HG03139 (cell line): ENCODE measurements around the gene ADGRB3.
"Not testable (repeated sequence)": the region's sequence is repeated elsewhere in the genome, so short reads cannot be mapped to it uniquely, and the experiment has no call there.

Experiments used
- ATAC-seq: cut with Tn5 transposase; IDR thresholded peaks from one replicate; pipeline ENCODE4 v1.9.1; 2021; ENCODE audit not compliant: unreplicated experiment

The ADGRB3 gene

DNA sequence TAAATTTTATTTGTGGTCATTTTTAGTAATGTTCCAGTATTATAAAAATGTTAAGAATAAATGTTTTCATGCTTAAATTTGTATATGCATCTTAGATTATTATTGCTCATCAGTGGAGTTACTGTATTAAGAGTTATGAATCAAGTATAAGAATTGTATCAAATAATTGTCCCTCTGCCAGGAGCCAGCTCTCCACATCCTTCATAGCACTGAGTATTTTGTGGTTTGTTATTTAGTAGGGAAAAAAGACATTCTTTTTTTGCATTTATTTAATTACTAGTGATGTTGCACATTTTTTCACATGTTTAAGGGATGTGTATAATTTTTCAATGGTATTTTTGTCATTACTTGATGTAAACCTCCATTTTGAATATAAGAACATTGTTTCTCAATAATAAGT, 102.0 kb downstream of the ADGRB3 start:
- ATAC-seq: no peak

DNA sequence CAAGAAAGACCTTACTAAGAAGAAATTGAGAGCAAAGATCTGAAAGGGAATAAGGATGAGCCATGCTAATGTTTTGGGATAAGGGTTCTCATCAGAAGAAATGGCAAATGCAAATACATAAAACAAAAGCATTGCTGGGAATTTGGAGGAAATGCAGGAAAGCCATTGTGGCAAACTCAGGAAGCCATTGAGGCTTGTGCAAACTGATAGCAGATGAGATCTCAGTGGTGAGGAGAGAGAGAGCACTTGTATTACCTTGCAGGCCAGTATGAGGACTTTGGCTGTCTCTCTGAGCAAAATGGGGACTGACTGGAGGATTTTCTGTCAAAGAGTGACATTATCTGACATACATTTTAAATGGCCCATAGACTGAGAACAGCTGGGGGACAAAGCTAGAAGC, 103.0 kb downstream of the ADGRB3 start:
- ATAC-seq: no peak

DNA sequence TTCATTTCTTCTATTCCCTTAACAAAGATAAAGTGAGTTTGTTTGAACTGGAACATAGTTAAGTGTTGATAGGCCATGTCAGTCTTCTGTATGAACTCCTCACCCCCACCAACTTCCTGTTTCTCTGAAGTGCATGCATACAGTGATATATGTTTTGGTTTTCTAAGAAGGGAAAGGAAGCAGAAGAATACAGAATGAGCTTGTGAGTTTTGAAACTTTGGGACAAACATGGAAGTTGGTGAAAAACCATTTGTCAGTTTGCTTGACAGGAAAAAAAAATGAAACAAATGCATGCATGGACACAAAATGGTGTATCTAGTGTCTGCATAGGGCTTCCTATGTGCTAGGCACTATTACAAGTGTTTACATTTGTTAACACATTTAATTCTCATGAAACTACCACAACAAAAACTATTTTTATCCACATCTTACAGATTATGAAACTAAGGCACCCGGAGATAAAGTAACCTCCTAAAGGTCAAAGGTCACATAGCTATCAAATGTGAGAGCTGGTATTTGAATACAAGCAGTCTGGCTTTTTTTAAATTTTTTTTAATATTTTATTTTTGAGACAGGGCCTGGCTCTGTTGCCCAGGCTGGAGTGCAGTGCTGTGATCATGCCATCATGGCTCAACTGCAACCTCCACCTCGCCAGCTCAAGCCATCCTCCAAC, 105.9 kb downstream of the ADGRB3 start:
- ATAC-seq: no peak

DNA sequence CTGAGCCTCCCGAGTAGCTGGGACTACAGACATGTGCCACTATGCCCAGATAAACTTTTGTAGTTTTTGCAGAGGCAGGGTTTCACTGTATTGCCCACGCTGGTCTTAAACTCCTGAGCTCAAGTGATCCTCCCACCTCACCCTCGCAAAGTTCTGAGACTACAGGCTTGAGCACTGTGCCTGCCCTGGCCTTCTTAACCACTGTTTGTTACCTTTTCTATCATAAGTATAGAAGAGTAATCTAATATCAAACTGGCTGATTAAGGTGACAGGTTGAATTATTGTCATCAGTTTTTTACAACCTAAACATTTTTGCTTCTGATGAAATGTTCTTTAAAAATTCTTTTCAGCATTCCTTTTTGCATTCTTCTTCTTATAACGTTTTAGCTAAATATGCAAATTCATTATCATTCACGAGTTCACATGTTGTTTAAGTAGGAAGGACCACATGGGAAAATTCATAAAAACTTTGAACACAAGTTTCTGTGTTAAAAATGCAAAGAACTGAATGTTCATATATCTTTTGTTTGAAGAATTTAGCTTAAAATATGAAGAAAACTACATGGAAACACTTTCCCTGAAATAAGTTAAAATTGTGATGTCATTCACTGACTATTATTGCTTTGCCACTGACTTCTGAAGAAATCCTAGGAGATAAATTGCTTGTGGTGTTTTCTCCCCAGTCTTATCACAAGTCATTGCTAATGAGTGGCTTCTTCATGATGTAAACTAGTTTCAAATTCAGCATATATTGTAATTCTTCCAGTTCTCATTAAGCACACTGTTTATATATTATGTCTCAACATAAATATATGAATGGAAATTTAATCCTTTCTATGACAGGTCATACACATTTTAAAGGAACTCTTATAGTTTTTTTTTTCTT, 106.7 kb downstream of the ADGRB3 start:
- no peak for ATAC-seq

DNA sequence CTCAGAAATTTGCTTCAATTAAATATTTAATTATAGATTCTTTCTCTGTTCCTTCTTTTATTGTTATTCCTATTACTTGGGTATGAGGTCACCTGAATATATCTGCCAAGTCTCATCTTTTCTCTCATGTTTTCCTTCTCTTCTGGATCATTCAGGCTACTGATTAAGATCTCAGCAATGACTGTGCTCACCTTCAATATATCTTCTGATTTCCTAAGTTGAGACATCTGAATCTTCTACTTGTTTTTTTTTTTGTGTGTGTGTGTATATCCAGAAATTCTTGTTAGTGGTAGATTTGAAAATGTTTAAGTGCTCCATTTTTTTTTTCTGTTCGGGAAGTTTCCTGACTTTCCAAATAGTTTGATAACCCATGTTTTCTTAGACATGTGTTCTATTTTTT, 108.0 kb downstream of the ADGRB3 start:
- no peak for ATAC-seq

DNA sequence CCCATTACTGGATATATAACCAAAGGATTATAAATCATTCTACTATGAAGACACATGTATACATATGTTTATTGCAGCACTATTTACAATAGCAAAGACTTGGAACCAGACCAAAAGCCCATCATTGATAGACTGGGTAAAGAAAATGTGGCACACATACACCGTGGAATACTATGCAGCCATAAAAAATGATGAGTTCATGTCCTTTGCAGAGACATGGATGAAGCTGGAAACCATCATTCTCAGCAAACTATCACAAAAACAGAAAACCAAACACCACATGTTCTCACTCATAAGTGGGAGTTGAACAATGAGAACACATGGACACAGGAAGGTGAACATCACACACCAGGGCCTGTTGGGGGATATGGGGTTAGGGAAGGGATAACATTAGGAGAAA, 109.3 kb downstream of the ADGRB3 start:
- ATAC-seq: not testable (repeated sequence)

DNA sequence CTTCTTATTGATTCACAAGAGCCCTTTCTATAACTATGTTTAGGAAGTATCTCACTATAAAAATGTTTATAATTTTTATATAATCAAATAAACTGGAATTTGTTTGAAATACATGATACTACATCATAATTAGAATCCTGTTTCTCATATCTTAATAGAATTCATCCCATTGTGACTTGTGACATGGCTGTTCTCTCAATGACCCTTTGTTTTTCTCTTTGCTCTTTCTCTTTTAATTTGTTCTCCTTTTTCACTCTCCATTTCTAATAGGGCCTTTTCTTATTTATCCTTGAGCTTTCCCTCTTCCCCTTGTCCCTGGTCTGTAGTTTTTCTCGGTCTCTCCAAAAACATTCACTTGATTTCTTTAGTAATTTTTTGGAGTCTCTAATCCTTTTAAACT, 111.3 kb downstream of the ADGRB3 start:
- ATAC-seq: no peak

DNA sequence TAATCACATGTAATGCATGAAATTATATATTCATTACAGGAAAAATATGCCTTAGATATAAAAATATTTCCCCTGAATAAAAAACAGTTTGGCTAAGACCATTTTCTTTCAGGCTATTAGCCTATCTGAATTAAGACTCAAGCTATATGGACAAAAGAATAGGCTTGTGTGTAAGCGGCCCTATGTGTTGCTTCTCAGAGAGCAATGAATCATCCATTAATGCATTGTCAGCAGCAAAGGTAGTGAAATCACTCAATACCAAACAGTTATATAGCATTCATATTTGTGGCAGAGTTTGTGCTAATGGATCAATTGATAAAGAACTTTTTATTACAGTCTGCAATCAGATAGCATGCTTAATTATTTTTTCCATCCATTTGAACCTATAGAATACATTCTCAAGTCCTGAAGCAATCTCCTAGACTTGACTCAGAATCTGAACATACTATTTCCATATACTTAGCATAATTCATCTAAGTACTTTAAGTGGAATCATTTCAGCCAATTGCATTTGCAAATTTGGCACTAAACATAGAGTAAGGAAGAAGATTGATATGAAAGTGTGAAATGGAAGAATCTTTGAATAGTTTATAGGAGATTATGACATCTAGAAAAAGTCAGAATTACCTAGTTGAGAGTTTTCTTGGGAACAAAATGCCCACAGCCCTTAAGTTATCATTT, 112.2 kb downstream of the ADGRB3 start:
- no peak for ATAC-seq

DNA sequence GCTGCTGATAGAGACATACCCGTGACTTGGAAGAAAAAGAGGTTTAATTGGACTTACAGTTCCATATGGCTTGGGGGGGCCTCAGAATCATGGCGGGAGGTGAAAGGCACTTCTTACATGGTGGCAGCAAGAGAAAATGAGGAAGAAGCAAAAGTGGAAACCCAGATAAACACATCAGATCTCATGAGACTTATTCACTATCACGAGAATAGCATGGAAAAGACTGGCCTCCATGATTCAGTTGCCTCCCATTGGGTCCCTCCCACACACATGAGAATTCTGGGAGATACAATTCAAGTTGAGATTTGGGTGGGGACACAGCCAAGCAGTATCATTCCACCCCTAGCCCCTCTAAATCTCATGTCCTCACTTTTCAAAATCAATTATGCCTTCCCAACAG, 112.8 kb downstream of the ADGRB3 start:
- ATAC-seq: not testable (repeated sequence)

DNA sequence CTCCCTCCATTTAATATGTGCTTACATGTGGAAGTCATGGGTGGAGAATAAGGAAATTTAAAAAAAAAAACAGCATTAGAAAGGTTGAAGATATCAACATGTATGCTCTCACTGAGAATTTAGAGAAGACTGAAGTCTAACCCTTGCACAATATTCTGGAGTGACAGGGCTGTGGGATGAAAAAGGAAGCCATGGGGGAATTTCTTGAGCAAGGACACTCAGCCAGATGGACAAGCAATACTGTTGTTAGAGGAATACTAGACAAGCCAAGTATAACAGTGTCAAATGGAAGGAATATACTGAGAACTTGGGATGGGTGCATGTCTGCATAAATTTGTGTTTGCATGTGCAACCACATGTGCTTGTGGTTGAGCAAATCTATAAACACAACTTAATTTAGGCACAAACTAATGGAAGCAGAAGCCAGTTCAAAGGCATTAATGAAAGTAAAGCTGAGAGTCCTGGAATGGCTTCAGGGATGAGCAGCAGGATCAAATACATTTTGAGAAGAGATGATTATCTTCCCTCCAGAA, 119.7 kb downstream of the ADGRB3 start:
- no peak for ATAC-seq

DNA sequence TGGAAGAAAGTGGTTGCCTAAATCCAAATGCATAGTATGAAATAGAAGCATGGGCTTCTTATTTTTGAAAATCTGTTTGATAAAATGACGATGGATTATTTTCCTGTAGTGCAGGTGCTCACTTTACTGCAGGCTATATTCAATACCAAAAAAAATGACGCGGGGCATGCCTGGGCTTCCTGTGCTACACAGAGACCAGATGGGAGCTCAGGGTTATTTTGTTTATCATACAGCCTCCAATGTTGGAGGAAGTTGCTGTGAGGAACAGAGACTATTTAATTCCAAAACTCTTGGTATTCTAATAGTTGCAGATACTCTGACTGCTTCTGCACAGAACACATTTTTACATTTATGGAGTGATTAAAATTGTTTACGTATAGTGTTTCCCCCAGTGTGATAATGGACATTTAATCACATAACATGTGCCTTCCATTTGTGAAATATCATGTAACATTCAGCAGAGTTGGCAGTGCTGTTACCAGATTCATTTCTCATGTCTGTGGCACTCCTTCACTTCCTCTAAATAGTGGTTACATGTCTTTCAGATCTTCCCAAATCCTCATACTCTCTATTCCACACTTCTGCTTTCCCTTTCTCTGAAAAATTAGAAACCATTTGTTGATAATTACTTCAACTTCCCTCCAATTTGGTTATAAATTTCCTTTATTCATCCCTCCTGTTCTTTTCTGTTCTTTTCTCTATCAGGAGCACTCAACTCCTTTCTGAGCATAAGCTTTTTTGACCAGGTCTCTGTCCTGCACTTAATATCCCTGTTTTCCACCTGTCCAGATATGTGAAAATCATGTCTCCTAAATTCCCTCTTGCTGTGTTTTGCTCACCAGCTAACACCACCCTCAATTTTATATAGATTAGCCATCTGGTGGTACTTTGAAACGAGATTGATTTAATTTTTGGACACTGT, 121.6 kb downstream of the ADGRB3 start:
- ATAC-seq: no peak

DNA sequence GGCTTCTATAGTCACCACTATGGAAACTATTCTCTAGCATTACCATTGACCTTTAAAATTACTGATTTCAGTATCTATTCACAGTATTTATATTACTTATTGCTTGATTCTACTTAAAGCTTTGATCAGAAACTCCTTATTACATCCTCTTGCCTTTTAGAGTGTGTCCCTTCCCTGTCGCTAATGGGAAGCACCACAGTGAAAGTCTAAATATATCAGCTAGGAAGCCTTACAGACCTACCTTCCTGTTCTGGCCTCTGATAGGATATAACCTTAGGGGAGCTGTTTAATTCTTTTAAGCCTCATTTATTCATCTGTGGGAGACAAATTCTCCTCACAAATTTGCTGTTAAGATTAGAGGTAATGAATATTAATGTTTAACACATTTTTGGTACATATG, 122.7 kb downstream of the ADGRB3 start:
- ATAC-seq: no peak

DNA sequence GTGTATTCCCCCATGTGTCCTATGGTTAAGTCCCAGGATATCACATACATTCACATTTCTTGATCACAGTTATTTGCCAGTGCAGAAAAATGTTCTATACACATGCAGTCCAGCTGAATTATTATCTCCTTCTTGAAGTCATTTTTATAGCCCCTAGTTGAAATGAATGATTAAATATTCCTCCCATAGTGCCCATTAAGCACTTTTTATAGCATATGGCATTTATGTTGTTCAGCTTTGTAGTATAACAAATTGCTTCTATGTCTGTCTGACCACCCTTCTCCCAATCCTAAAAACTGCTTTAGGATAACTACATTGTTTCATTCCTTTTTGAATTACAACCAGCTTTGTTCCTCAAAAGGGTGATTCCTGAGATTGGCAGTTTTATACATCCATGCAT, 123.5 kb downstream of the ADGRB3 start:
- ATAC-seq: no peak

DNA sequence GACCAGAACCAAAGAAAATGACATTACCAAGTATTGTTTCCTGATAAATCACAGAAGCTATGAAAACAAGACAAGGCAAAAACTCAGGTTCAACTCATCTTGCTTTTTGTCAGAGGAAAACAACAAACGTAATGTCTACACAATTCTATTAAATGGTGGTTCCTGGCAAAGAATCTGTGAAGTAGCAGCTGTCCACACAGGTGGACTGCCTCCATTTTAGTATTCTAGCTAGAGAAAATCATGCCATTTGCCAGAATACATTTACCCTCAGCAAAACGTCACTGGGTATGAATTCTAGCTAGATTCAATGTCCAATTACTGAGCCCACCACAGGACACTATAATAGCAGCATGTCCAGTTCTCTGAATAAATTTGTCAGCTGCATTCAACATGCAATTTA, 125.4 kb downstream of the ADGRB3 start:
- no peak for ATAC-seq

DNA sequence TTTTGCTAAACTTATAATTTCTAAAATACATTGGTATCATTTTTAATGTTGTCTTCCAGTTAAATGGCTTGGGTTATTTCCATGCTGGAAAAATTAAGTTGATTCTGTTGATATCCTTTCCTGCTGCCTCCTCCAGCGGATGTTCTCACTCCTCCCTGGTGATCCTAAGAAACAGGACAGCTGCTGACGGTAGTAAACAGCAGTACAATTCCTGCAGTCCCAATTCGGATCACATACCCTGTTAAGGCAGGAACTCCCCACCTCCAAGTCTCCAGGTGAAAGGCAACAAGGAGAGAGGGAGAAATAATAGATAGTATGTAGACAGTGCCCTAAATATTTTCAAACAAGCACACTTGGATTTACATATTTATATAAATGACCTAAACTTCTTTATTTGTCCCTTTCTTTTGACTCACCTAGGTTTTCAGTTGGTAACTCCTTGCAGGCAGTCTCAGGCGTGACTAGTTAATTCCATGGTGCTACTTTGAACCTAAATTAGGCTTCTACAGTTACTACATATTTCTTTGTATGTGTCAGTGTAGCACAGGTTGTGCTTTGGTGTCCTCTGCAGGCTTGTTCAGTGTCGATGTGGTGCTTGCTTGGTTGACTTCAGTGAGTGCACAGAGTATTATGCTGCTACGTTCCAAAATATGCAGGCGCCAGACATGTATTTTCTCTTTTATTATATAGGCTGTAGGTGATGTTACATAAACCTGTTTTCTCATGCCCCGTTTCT, 126.0 kb downstream of the ADGRB3 start:
- ATAC-seq: no peak

DNA sequence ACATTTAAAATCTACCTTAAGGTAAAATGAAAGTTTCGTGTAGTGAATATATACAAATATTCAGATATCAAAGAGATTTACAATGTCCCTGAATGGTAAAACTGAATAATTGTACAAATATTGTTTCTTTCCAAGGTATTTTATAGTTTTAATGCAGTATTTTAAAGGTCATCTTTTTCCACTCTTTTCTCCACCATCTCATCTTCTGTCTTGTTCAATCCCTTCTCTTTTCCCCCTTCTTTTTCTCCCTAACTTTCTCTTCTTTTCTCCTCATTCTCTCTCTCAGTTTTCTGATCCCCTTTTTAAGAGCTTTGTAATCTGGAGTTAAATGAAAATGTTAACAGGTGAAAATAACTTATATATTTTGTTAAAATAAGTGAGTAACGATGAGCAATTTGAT, 126.9 kb downstream of the ADGRB3 start:
- ATAC-seq: no peak

DNA sequence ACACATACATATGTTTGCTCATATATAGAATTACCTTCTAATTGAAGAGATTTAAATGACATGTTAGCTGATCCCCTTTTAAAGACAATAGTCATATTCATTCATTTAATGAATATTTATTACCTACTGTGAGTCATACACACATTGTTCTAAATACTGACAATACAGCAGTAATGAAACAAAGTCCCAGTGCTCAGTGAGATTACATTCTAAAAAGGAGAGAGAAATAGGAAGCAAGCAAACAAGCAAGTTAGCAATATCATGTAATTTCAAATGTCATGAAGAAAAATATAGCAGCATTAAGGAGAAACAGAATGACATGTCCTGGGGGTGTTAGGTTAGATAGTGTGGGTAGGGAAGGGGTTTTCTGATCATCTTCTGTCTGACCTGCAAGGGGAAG, 136.3 kb downstream of the ADGRB3 start:
- no peak for ATAC-seq

DNA sequence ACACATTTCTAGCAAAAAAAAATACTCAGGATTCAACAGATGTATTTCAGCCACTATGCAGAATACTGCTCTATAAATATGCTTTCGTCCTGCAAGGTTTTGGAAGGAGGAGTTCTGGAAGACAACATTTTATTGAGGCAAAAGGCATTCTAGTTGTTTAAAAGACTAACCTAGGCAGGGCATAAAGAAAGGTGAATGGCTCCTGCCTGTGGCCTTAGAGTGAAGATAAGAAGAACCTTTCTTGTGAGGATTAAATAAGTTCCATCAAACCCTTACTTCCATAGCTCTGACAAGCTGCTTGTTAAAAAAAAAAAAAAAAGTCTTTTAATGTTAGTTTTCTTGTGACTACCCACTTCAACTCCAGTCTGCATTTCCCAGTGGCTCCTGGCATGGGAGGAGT, 139.8 kb downstream of the ADGRB3 start:
- ATAC-seq: no peak

DNA sequence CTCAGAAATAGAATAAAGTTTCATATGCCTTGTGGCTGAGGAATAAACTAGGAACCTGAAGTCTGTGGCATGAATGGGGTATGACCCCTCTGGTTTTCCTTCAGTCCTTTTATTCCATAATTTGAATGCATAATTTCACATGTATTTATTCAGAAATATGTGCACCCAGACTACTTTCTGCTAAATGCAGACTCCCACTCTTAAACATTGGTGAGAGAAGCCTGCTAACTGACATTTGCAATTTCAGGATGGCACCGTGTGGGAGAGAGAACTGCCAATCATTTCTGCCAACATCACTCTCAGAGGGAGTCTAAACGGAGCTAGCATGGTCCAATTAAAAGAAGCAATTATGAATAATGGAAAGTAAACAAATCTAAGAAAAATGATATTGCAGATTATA, 141.3 kb downstream of the ADGRB3 start:
- ATAC-seq: no peak

DNA sequence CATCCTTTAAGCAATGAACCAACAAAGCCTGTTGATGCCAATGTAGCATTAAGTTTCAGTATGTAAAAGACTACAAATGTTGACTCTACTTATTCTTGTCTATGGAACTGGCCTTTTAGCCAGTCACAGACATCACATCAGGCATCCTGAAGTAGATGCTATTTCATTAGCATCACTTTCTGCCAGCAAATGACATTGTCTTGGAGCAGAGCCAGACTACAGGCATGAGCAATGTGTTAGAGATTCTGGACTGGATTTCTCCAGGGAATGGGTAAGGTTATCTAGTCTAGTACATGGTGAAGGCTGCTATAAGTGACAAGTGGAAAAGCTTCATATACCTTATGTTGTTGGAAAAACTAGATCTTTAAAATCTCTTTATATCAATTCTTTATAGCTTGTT, 142.9 kb downstream of the ADGRB3 start:
- ATAC-seq: no peak
